ENCODE data around the gene STPG4. TPM values are rescaled to one million over a fixed set of nuclear protein-coding genes. Genes with fewer than 3 reads are reported as not detected.

STPG4 gene
- total RNA-seq, 2 donors from 2014 or later, result 0.15 to 0.42 TPM

DNA sequence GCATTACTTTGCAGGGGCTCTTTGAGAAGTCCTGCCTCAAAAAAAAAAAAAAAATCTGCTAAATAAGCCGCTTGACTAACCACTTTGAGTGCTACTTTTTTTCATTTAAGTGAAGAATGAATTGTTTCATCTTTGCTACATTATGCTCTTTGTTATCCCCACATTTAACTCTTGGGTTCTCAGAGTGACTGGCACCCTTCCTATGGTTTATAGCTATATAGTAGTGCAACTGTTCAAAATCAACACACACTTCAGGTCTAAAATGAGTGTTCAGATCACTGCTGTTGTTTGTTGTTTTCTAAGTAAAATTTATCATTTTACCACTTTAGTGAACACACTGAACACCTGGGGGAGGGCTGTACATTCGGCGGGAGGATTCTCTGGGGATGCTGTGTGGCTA is 13.6 kb downstream of the STPG4 start:
- H3K4me3 ChIP-seq (ENCODE audit: low read length), result no peak overlapping the region
- H3K27ac ChIP-seq (ENCODE audit: low read depth, low read length), result no peak overlapping the region
- H3K27ac Mint-ChIP-seq, result no peak overlapping the region
- no peak overlapping the region for H3K9ac ChIP-seq (ENCODE audit: extremely low read depth, low read length, poor library complexity, severe bottlenecking)
- TF ChIP-seq, protein P1, sequence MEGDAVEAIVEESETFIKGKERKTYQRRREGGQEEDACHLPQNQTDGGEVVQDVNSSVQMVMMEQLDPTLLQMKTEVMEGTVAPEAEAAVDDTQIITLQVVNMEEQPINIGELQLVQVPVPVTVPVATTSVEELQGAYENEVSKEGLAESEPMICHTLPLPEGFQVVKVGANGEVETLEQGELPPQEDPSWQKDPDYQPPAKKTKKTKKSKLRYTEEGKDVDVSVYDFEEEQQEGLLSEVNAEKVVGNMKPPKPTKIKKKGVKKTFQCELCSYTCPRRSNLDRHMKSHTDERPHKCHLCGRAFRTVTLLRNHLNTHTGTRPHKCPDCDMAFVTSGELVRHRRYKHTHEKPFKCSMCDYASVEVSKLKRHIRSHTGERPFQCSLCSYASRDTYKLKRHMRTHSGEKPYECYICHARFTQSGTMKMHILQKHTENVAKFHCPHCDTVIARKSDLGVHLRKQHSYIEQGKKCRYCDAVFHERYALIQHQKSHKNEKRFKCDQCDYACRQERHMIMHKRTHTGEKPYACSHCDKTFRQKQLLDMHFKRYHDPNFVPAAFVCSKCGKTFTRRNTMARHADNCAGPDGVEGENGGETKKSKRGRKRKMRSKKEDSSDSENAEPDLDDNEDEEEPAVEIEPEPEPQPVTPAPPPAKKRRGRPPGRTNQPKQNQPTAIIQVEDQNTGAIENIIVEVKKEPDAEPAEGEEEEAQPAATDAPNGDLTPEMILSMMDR (conservative IDR thresholded peaks at IDR 0.05), result no peak
- H3K36me3 Mint-ChIP-seq (ENCODE audit: low read depth), result peaks cover 52% of the 10 kb centered on the region
- peaks cover 17% of the 10 kb centered on the region for H3K9me3 Mint-ChIP-seq
- H3K27me3 Mint-ChIP-seq (ENCODE audit: insufficient read depth), result no peaks in the 10 kb centered on the region
- no peaks in the 10 kb centered on the region for H3K4me1 ChIP-seq (ENCODE audit: control insufficient read depth, insufficient read depth, low read length)
- no peak for DNase-seq
- H3K27me3 ChIP-seq (ENCODE audit: control insufficient read depth, insufficient read depth, low read length, poor library complexity, severe bottlenecking), result no peaks in the 10 kb centered on the region
- WGBS, 2 experiments (ENCODE audit: insufficient coverage in 1 of 2, insufficient read length in 1 of 2), result 98 to 100% methylated on average over 3 of the region's 3 CpGs
- peaks cover 2% of the 10 kb centered on the region for H3K4me1 Mint-ChIP-seq
- peaks cover 20% of the 10 kb centered on the region for H3K9me3 ChIP-seq (ENCODE audit: control insufficient read depth, low read length)
- H3K36me3 ChIP-seq (ENCODE audit: control insufficient read depth, insufficient read depth, low read length), result peaks cover 40% of the 10 kb centered on the region
- no peak overlapping the region for H3K4me3 Mint-ChIP-seq

DNA sequence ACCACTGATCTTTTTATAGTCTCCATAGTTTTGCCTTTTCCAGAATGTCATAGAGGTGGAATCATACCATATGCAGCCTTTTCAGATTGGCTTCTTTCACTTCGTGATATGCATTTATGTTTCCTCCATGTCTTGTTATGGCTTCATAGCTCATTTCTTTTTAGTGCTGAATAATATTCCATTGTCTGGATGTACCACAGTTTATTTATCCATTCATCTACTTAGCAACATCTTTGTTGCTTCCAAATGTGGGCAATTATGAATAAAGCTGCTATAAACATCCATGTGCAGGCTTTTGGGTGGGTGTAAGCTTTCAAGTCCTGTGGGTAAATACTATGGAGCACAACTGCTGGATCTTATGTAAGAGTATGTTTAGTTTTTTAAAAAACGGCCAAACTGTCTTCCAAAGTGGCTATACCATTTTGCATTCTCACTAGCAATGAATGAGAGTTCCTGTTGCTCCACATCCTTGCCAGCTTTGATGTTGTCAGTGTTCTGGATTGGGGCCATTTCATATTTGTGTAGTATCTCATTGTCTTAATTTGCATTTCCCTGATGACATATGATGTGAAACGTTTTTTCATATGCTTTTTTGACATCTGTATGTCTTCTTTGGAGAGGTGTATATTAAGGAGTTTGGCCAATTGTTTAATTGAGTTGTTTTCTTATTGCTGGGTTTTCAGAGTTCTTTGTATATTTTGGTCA is 20.6 kb downstream of the STPG4 start:
- no peaks in the 10 kb centered on the region for H3K27me3 Mint-ChIP-seq (ENCODE audit: insufficient read depth)
- Histone ChIP-seq H3K36me3 (ENCODE audit: control insufficient read depth, insufficient read depth, low read length) (peaks cover 4% of the 10 kb centered on the region), H3K4me3 (ENCODE audit: low read length) (no peak overlapping the region), H3K9ac (ENCODE audit: extremely low read depth, low read length, poor library complexity, severe bottlenecking) (no peak overlapping the region), H3K9me3 (ENCODE audit: control insufficient read depth, low read length) (peaks cover 25% of the 10 kb centered on the region), H3K27me3 (ENCODE audit: control insufficient read depth, insufficient read depth, low read length, poor library complexity, severe bottlenecking) (no peaks in the 10 kb centered on the region), H3K4me1 (ENCODE audit: control insufficient read depth, insufficient read depth, low read length) (no peaks in the 10 kb centered on the region), H3K27ac (ENCODE audit: low read depth, low read length) (no peak overlapping the region)
- 85 to 100% methylated on average over 1 to 3 of the region's 3 CpGs for WGBS, 2 experiments (ENCODE audit: insufficient coverage in 1 of 2, insufficient read length in 1 of 2)
- no peak overlapping the region for H3K27ac Mint-ChIP-seq
- H3K9me3 Mint-ChIP-seq, result peaks cover 31% of the 10 kb centered on the region
- DNase-seq, result no peak
- H3K4me3 Mint-ChIP-seq, result no peak overlapping the region
- H3K4me1 Mint-ChIP-seq, result peaks cover 2% of the 10 kb centered on the region
- H3K36me3 Mint-ChIP-seq (ENCODE audit: low read depth), result peaks cover 17% of the 10 kb centered on the region
- TF ChIP-seq, protein P1 (conservative IDR thresholded peaks at IDR 0.05), result no peak

DNA sequence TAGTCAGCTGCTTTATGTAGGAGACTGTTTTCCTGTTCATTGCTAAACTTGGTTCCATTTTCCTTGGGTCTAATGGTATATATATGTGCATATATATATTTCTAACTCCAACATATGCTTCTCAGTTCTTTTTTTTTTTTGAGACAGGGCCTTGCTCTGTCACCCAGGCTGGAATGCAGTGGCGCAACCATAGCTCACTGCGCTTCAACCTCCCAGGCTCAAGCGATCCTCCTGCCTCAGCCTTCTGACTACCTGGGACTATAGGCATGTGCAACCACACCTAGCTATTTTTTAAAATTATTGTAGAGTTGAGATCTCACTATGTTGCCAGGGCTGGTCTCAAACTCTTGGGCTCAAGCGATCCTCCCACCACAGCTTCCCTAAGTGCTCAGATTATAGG is 22.1 kb downstream of the STPG4 start:
- Histone ChIP-seq H3K4me1 (ENCODE audit: control insufficient read depth, insufficient read depth, low read length) (no peaks in the 10 kb centered on the region), H3K4me3 (ENCODE audit: low read length) (no peak overlapping the region), H3K27me3 (ENCODE audit: control insufficient read depth, insufficient read depth, low read length, poor library complexity, severe bottlenecking) (no peaks in the 10 kb centered on the region), H3K36me3 (ENCODE audit: control insufficient read depth, insufficient read depth, low read length) (no peaks in the 10 kb centered on the region), H3K27ac (ENCODE audit: low read depth, low read length) (no peak overlapping the region), H3K9ac (ENCODE audit: extremely low read depth, low read length, poor library complexity, severe bottlenecking) (no peak overlapping the region), H3K9me3 (ENCODE audit: control insufficient read depth, low read length) (peaks cover 24% of the 10 kb centered on the region)
- Mint-ChIP-seq H3K4me1 (peaks cover 17% of the 10 kb centered on the region), H3K27ac (no peak overlapping the region), H3K27me3 (ENCODE audit: insufficient read depth) (no peaks in the 10 kb centered on the region), H3K36me3 (ENCODE audit: low read depth) (peaks cover 7% of the 10 kb centered on the region), H3K9me3 (peaks cover 27% of the 10 kb centered on the region), H3K4me3 (no peak overlapping the region)
- TF ChIP-seq, protein P1 (conservative IDR thresholded peaks at IDR 0.05), result no peak
- DNase-seq, result no peak
- 96 to 100% methylated on average over 1 to 4 of the region's 4 CpGs for WGBS, 2 experiments (ENCODE audit: insufficient coverage in 1 of 2, insufficient read length in 1 of 2)
